Psoas muscle (tissue), 8 donors: ENCODE data around the gene FILIP1. TPM values are rescaled to one million over a fixed set of nuclear protein-coding genes. Genes with fewer than 3 reads are reported as not detected.

Experiments used
- ATAC-seq, 4 donors: fragments of 200-7000 bp; cut with Tn5 transposase; one replicate each; pipeline ENCODE4 v1.9.1; 2020; ENCODE audit warnings: moderate library complexity in 3 of 4, mild to moderate bottlenecking in 2 of 4
- DNase-seq, 2 donors: peaks; one replicate each; pipeline ENCODE4 v3.0.0-alpha.2; 2020
- H3K27ac ChIP-seq: fragments of 200-600 bp; one replicate; pipeline ENCODE4 v1.8.0; 2022
- H3K27me3 ChIP-seq, 3 donors: fragments of 200-600 bp in 1 of 3; one replicate each; pipeline versions ENCODE4 v1.6.1 to v1.8.0; 2013 to 2022; ENCODE audit warnings: low read length in 2 of 3, mild to moderate bottlenecking in 2 of 3, moderate library complexity in 1 of 3; ENCODE audit not compliant: insufficient read depth in 3 of 3
- H3K36me3 ChIP-seq, 2 donors: fragments of 200-600 bp in 1 of 2; one replicate each; pipeline versions ENCODE4 v1.6.1 to v1.8.0; 2013 to 2022; ENCODE audit warnings: low read depth in 1 of 2, mild to moderate bottlenecking in 1 of 2, moderate library complexity in 1 of 2; ENCODE audit not compliant: insufficient read depth in 1 of 2
- H3K4me1 ChIP-seq: fragments of 200-600 bp; one replicate; pipeline ENCODE4 v1.8.0; 2022
- H3K4me3 ChIP-seq: fragments of 200-600 bp; one replicate; pipeline ENCODE4 v1.8.0; 2022; ENCODE audit warnings: mild to moderate bottlenecking
- H3K9me3 ChIP-seq: fragments of 200-600 bp; one replicate; pipeline ENCODE4 v1.8.0; 2022
- CTCF ChIP-seq: fragments of 200-600 bp; IDR thresholded peaks from one replicate; pipeline ENCODE4 v1.8.0; 2022; ENCODE audit warnings: antibody characterized with exemption
- WGBS, 3 donors: extraction: QIAGEN DNeasy Blood & Tissue Kit; methylation state at CpG; one replicate each; pipeline versions ENCODE4 v1.1.6 to v1.1.7; 2013; 5-methylcytosine and 5-hydroxymethylcytosine counted together
- intact Hi-C, 2 donors: fragments of 100-400 bp; cut with DNase I; formaldehyde crosslinking; loops; one replicate each; pipeline versions ENCODE4 v1.11.0 to v1.14.2; 2022
- polyA plus RNA-seq, 3 donors: library from polyadenylated mRNA; stranded (reverse); fragments of 200-250 nt; gene quantifications; one replicate each; pipeline ENCODE4 v1.2.3, GENCODE V29; 2013
- total RNA-seq, 4 donors: library from RNA; stranded (reverse); fragmentation: NEBNext Ultra II Directional in 2 of 4; extraction: Animal tissue kit (Norgen Biotek cat#: 25700) in 2 of 4; gene quantifications; one replicate each; pipeline versions ENCODE4 v1.2.1 to v1.2.4, GENCODE V29; 2021 to 2023
- donor health status: healthy with polysubstance abuse.
- donor health status: DM: no; HTN: no; CAD: no; lungs with moderate emphysema.
- donor health status: Bipolar disorder and iron deficiency.
- donor health status: healthy.
- donor health status: DM: yes; HTN: yes; CAD: no.
- donor health status: DM: no; HTN: no; CAD: no.
- donor health status: DM: no; HTN: no; CAD: no.
- donor health status: DM: yes; HTN: yes; CAD: no.

FILIP1 gene
- total and polyA plus RNA-seq, 7 donors: 2.8 to 129 (median 71.5) TPM

GRCh38 chr6:75450903-75451302 is 42.7 kb downstream of the FILIP1 start:
- peaks cover 9% of the 10 kb centered on the region for H3K4me1 ChIP-seq
- no peaks in the 10 kb centered on the region for H3K9me3 ChIP-seq
- no peak overlapping the region for H3K4me3 ChIP-seq
- intact Hi-C loops: no loop called here
- ATAC-seq (no peak), DNase-seq (no peak)
- H3K36me3 ChIP-seq: peaks cover 0 to 11% of the 10 kb centered on the region in 2 donors
- H3K27me3 ChIP-seq: no peaks in the 10 kb centered on the region
- no peak for TF ChIP-seq CTCF
- H3K27ac ChIP-seq: no peak overlapping the region
- WGBS, 3 donors: 93 to 100% (median 100%) methylated on average over 3 of the region's 3 CpGs

GRCh38 chr6:75449630-75450206 is 43.9 kb downstream of the FILIP1 start:
- no peak for TF ChIP-seq CTCF
- no peaks in the 10 kb centered on the region for H3K9me3 ChIP-seq
- DNase-seq (no peak), ATAC-seq (peak in 1 of 4 donors; percentile 37)
- no peak overlapping the region for H3K27ac ChIP-seq
- H3K4me1 ChIP-seq: peaks cover 9% of the 10 kb centered on the region
- H3K27me3 ChIP-seq: no peaks in the 10 kb centered on the region
- H3K4me3 ChIP-seq: no peak overlapping the region
- intact Hi-C loops: loop anchor here in 1 of 2 donors (5.0 kb wide), 1 partner anchor 33 kb away; no protein-coding TSS in a partner anchor
- H3K36me3 ChIP-seq: peaks cover 0 to 11% of the 10 kb centered on the region in 2 donors
- 93 to 97% (median 96%) methylated on average over 5 of the region's 5 CpGs for WGBS, 3 donors

- Histone ChIP-seq H3K27ac (no peak overlapping the region), H3K9me3 (no peaks in the 10 kb centered on the region), H3K36me3 (no peaks in the 10 kb centered on the region), H3K27me3 (no peaks in the 10 kb centered on the region), H3K4me3 (no peak overlapping the region), H3K4me1 (peaks cover 9% of the 10 kb centered on the region)
- ATAC-seq: peak in 2 of 4 donors; percentile 21 to 34
- intact Hi-C loops: loop anchor here in 1 of 2 donors (5.0 kb wide), 1 partner anchor 36 kb away; no protein-coding TSS in a partner anchor
- no peak for DNase-seq
- no peak for TF ChIP-seq CTCF
- WGBS, 3 donors: 28 to 52% (median 32%) methylated on average over 4 of the region's 4 CpGs
Measured at GRCh38 chr6:75446241-75446880, 47.2 kb downstream of the FILIP1 start.

GRCh38 chr6:75445738-75446137 is 47.9 kb downstream of the FILIP1 start:
- DNase-seq (no peak), ATAC-seq (no peak)
- Histone ChIP-seq H3K27me3 (no peaks in the 10 kb centered on the region), H3K27ac (no peak overlapping the region), H3K36me3 (no peaks in the 10 kb centered on the region), H3K4me1 (peaks cover 9% of the 10 kb centered on the region), H3K4me3 (no peak overlapping the region), H3K9me3 (no peaks in the 10 kb centered on the region)
- no peak for TF ChIP-seq CTCF
- intact Hi-C loops: loop anchor here in 1 of 2 donors (5.0 kb wide), 1 partner anchor 37 kb away; no protein-coding TSS in a partner anchor
